Jurkat, Clone E6-1 (cell line): ENCODE results near the gene TAF12.
"Not testable (repeated sequence)": the region's sequence is repeated elsewhere in the genome, so short reads cannot be mapped to it uniquely, and the experiment has no call there.

Source experiments
- DNase-seq: peaks from one replicate; pipeline ENCODE4 v3.0.0-alpha.2; 2011; ENCODE audit warnings: low read depth, low spot score
- H3K4me3 ChIP-seq: 2 replicates; pipeline ENCODE4 v1.5.1; 2011; ENCODE audit warnings: mild to moderate bottlenecking, low read length, control low read depth, moderate library complexity

TAF12 gene

GRCh38 chr1:28648008-28648473 lies 5.2 kb upstream of the TAF12 start:
- peak; percentile 96 for DNase-seq
- H3K4me3 ChIP-seq: peak overlapping the region; percentile 69

DNA sequence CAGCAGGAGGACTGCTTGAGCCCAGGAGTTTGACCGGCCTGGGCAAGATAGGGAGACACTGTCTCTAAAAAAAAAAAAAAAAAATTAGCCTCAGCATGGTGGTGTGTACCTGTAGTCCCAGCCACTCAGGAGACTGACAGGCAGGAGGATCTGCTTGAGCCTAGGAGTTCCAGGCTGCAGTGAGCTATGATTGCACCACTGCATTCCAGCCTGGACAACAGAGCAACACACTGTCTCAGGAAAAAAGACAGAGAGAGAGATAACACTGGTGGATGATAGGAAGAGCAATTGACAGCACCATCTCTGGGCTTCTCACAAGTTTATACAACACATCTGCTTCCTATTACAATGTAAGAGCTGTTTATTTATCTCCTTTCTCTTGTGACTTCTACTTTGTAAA lies 3.2 kb upstream of the TAF12 start:
- no peak for DNase-seq
- no peak overlapping the region for H3K4me3 ChIP-seq

GRCh38 chr1:28645406-28645805 lies 2.5 kb upstream of the TAF12 start:
- H3K4me3 ChIP-seq, DNase-seq: not testable (repeated sequence)

- no peak overlapping the region for H3K4me3 ChIP-seq
- no peak for DNase-seq
Observed at GRCh38 chr1:28644494-28644893, 1.6 kb upstream of the TAF12 start.

DNA sequence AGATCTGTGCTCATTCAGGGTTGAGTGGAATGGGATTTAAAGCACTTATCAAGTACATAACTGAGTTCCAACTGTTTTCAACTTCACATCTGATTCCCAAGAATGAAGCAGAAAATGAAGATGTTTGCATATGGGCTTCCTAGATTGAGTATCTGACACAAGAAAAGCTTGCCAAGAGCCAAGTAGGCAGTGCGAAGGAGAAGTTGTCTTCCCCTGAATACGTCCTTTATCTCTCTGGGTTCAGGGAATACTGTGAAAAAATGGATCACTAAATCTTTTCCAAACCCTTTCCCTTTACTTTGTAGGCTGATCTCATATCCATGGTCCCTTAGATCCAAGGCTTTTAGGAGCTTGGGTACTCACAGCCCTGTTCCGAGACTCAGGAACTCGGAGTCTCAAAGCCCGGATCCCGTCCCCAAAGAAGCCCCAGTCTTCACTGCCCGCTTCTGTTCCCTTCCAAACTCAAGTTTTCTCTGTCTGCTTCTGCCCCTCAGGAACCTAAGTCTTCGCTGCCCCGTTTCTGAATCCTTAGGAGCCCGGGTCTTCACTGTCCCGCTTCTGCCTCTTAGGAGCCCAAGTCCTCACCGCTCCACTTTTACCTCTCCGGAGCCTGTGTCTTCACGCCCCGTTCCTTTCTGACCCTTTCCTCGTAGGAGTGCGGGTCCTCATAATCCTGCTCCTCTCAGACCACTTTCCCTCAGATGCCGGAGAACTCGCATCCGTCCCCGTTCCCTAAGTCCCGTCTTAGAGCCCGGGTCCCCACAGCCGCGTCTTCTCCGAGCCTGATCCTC lies 616 bp downstream of the TAF12 start:
- DNase-seq: no peak
- peak overlapping the region; percentile 99 for H3K4me3 ChIP-seq

DNA sequence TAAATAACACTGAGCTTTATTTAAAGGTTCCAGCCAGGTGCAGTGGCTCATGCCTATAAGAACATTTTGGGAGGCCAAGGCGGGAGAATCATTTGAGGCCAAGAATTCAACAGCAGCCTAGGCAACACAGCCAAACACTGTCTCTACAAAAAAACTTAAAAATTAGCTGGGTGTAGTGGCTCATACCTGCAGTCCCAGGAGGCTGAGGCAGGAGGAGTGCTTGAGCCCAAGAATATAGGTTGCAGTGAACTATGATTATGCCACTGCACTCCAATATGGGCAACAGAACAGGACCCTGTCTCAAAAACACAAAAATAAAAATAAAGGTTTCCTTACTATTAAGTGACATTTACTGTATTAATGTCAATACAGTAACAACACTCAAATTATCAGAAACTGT lies 2.1 kb downstream of the TAF12 start:
- no peak for DNase-seq
- no peak overlapping the region for H3K4me3 ChIP-seq

- no peak for DNase-seq
- no peak overlapping the region for H3K4me3 ChIP-seq
Observed at GRCh38 chr1:28632560-28632959, 10.3 kb downstream of the TAF12 start.

- no peak for DNase-seq
- no peak overlapping the region for H3K4me3 ChIP-seq
Observed at GRCh38 chr1:28631713-28632112, 11.2 kb downstream of the TAF12 start.

DNA sequence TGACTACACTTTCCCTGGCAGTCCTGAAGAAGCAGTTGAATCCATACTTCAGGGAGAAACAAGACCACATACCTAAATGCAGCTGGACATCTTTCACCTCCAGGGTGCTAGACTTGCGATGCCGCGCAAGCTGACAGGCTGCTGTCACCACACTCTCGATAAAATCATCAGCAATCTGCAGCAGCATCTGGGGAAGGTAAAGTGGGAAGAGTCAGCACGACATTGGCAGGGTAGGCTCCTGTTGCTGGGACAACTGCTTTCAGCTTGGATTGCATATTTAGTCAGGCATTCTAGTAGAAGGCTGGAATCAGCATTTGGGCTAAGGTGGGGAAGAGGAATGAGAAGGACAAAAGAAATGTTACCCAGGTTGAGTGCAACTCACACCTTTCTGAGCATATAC lies 29.7 kb downstream of the TAF12 start:
- H3K4me3 ChIP-seq: no peak overlapping the region
- DNase-seq: no peak

DNA sequence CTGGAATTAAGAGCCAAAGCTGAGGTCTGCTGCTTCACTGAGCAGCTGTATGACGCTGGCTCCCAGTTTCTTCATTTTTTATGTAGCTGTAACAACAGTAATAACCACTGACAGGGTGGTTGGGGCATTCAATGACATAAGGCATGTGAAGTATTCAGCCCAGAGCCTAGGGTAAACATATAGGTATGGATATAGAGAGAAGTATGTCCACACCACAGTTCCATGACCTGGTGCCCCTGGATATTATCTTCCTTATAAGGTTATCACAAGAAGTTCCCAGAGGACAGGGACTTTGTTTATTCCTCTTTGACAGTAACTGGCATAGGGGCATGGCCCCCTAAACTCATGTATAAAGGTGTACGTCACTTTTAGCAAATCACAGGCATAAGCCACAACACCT lies 36.1 kb downstream of the TAF12 start:
- H3K4me3 ChIP-seq: no peak overlapping the region
- DNase-seq: no peak

DNA sequence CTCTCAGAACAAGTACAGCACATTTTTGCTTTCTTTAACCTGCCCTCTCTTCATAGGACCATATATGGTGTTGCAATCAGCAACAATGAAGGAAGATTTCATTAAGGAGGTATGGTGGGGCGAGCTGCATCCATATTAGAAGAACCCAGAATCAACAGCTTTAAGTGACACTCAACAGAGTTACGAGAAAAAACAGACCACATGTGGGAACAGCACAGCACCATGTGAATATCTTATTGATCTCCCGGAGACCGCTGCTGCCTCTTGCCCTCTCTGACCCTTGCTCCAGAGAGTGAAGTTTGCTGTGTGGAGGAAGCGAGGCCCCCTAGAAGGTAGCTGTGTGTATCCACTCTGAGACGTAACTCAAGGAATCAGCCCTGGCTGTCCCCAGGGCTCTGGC lies 37.9 kb downstream of the TAF12 start:
- no peak for DNase-seq

DNA sequence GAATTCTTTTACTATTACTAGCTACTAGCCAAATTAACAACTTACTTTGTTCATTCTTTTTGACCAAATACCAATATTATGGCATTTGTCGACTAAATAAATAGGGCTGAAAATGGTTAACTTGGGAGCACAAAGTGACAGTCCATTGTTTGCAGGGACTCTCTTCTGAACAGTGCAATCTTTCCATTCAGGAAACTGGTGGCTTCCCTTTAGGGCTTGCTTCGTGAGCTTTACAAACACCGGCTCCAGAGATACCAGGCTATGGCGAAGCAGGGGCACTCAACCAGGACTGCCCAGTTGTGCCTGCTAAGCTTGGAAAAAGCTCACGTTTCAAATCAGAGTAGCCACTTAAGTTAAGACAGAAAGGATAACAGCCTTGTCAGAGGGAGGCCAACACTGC lies 38.5 kb downstream of the TAF12 start:
- no peak for DNase-seq
- H3K4me3 ChIP-seq: no peak overlapping the region

More for the DNA sequence above, 37.9 kb downstream of the TAF12 start:
- H3K4me3 ChIP-seq: no peak overlapping the region

GRCh38 chr1:28602536-28603439 lies 40.1 kb downstream of the TAF12 start:
- DNase-seq: peak; percentile 28
- no peak overlapping the region for H3K4me3 ChIP-seq

DNA sequence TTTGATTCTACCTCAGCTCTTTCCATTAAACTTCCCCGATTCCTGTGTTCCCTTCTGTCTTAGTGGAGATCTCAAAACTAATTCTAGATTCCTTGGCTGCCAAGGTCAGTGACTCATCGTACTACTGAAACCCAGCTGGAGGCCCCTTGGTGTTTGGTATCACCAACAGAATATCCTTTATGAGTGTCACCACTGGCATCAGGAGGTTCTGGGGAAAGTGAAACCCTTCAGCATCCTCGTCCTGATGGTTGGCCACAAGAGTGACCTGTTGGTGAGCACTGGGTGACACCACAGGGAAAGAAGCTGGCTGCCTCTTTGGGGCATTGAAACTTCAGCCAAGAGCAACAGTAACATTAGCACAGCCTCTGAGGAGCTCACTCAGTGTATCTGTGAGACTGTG lies 41.2 kb downstream of the TAF12 start:
- no peak for DNase-seq
- no peak overlapping the region for H3K4me3 ChIP-seq

GRCh38 chr1:28596276-28596675 lies 46.6 kb downstream of the TAF12 start:
- DNase-seq, H3K4me3 ChIP-seq: not testable (repeated sequence)

- no peak overlapping the region for H3K4me3 ChIP-seq
- DNase-seq: no peak
Observed at GRCh38 chr1:28595412-28596191, 47.3 kb downstream of the TAF12 start.

GRCh38 chr1:28594686-28595411 lies 48.0 kb downstream of the TAF12 start:
- not testable (repeated sequence) for H3K4me3 ChIP-seq, DNase-seq

DNA sequence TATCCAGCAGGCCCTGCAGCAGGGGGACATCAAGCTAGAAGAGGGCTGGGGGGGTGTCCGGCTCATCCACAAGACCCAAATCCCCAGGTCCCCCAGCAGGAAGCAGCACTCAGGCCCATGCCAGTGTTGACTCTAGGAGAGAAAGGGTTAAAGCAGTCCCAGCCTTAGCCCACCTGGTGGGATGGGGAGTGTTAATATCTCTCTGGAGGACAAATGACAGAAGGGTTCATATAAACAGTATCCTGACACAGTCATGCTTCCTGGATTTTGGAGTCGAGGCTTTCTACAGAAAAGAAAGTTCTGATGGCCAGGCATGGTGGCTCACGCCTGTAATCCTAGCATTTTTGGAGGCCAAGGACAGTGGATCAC lies 48.9 kb downstream of the TAF12 start:
- DNase-seq: not testable (repeated sequence)

More for the DNA sequence above, 48.9 kb downstream of the TAF12 start:
- H3K4me3 ChIP-seq: not testable (repeated sequence)
